Ishikawa (cell line): ENCODE results near the gene ICE1.

Experiments used
- EGR1 ChIP-seq: IDR thresholded peaks from 2 replicates; pipeline ENCODE4 v1.6.1; 2012
- EP300 ChIP-seq: IDR thresholded peaks from 2 replicates; pipeline ENCODE4 v1.6.1; 2012; ENCODE audit warnings: borderline replicate concordance
- FOXM1 ChIP-seq: IDR thresholded peaks from 2 replicates; pipeline ENCODE4 v1.6.1; 2012; ENCODE audit warnings: low read depth, borderline replicate concordance
- MAX ChIP-seq: IDR thresholded peaks from 2 replicates; pipeline ENCODE4 v1.6.1; 2012
- NFIC ChIP-seq: IDR thresholded peaks from 2 replicates; pipeline ENCODE4 v1.6.1; 2012
- RAD21 ChIP-seq: IDR thresholded peaks from 2 replicates; pipeline ENCODE4 v1.6.1; 2012; ENCODE audit warnings: low read depth
- REST ChIP-seq: IDR thresholded peaks from 2 replicates; pipeline ENCODE4 v1.6.1; 2012; ENCODE audit warnings: low read depth, mild to moderate bottlenecking
- TAF1 ChIP-seq: IDR thresholded peaks from 2 replicates; pipeline ENCODE4 v1.6.1; 2012; ENCODE audit warnings: low read depth, mild to moderate bottlenecking
- TCF12 ChIP-seq: IDR thresholded peaks from 2 replicates; pipeline ENCODE4 v1.6.1; 2012; ENCODE audit warnings: low read depth
- TEAD4 ChIP-seq: IDR thresholded peaks from 2 replicates; pipeline ENCODE4 v1.6.1; 2012
- USF1 ChIP-seq: IDR thresholded peaks from 2 replicates; pipeline ENCODE4 v1.6.1; 2012
- YY1 ChIP-seq: IDR thresholded peaks from 2 replicates; pipeline ENCODE4 v1.6.1; 2012; ENCODE audit warnings: low read depth
- ZBTB7A ChIP-seq: IDR thresholded peaks from 2 replicates; pipeline ENCODE4 v1.6.1; 2012; ENCODE audit warnings: low read depth

GRCh38 chr5:5464036-5464715, 41.7 kb downstream of the ICE1 start:
- TF ChIP-seq NFIC (no peak), USF1 (no peak), RAD21 (no peak), ZBTB7A (no peak), FOXM1 (no peak), EGR1 (no peak), EP300 (no peak), REST (no peak), TCF12 (no peak), TAF1 (no peak), YY1 (no peak), TEAD4 (no peak), MAX (no peak)
